SW 1271 (cell line): Measurements from ENCODE around the gene AKR1E2.
A peak's percentile ranks its signal among the peaks of the same experiment; 100 is the strongest.

Experiments used
- DNase-seq, 2 experiments: peaks; one replicate each; lab custom pipeline; 2025; lab: John Stamatoyannopoulos, UW

The AKR1E2 gene

DNA sequence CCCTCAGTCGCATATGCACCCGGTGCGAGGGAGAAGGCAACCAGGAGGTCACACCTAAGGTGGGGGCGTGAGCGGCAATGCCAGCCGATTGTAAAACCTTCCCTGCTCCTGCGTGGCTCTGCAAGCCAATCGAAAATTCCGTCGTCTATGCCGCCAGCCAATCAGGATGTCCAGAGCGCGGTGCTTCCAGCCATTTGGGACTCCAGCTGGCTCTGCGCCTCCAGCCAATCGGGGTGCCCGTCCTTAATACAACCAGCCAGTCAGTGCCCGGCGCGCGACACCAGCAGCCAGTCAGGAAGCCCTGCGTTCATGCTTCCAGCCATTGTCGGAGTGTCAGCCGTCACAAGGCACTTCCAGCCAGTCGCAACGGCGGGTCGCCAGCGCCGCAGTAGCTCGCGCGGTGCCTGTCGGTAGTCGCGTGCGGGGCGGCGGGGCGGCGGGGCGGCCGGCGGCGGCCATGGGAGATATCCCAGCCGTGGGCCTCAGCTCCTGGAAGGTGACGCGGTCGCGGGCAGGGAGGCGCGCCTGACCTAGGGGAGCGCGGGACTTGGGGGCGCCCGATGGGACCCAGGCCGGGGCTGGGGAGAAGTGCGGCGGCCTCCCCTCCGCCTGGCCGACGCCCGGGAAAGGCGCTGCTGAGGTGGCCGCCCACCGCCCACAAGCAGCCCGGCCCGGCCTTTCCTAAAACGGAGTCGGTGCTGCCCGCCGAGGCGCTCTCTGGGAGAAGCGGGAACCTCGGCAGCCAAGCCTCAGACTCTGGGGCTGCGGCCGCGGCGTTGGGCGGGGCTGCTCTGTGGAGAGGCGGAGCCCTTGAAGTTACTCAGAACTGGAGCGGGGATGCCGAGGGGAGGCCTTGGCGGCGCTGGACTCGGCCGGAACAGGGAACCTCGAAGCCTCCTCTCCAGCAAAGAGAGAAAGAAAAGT, at the start of gene AKR1E2:
TSS of gene AKR1E2 (plus strand) at position 340 of the 924 bp plus-strand sequence. CDS start at position 458, 118 bp downstream.
- DNase-seq: peak; percentile 58 to 84

DNA sequence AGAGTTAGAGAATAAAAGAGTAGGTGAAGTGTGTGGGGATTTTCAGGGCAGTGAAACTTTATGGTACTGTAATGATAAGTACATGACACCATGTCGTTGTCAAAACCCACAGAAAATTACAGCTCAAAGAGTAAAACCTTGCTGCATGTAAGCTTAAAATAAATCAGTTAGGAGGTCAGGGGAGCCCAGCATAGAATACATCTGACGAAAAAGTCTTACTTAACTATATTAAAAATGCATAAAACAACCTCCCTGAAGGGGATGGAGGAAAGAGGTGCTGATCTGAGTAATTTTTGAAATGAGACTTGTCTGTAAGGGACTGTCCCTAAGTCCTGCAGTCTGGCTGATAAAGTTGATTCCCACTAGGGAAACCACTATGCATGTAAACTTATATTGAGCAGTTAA, 49.8 kb upstream of the AKR1E2 start:
- DNase-seq: no peak

DNA sequence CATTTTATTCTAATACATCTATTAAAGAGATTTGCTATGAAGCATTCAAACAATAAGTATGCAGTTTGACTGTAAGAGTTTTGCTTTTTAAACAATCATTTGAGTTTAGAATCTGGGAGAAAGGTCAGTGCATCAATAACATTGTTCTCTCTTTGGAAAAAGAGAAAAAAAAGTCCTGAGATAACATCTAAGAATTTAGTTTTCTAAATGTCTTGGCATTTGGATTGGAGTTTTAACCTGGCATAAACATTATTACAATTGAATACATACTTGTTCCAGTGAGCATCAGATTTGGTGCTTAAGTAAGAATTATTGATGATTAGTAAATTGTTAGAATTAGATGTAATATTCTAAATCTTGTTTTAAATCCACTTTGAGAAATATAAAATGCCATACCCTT, 47.2 kb upstream of the AKR1E2 start:
- DNase-seq: no peak

DNA sequence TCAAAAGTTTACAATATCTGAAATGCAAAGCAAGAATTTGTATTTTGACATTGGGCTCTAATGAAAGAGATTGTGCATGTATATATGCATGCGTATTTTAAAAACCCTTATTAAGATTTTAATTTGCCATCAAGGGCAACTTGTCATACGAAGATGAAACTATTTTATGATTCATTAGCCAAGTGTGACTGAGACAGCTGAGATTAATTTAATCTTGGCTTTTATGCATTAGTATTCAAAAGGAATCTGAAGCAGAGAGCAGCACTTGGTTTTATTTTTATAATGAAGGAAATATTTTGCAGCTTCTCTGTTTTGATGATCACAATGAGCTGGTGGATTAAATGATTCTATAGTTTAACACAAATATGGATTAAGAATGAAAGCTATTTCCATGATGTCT, 45.9 kb upstream of the AKR1E2 start:
- no peak for DNase-seq

DNA sequence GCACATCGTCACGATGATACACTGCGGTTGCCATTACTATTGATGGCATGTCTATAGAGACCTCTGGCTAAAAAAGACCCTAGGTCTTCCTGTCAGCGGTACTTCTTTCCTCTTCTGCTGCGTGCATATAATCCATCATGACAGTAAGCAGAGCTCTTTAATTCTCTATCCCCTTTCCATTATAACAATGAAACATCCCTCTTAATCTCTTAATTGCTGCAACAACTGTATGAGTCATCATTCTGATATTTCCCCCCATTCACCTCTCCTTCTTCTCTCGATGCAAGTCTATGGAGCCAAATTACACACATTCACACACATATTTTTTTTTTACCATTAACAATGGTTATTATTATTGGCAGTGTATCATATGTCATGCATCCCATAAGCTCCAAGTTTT, 45.2 kb upstream of the AKR1E2 start:
- DNase-seq: peak in 1 of 2 experiments; percentile 5

DNA sequence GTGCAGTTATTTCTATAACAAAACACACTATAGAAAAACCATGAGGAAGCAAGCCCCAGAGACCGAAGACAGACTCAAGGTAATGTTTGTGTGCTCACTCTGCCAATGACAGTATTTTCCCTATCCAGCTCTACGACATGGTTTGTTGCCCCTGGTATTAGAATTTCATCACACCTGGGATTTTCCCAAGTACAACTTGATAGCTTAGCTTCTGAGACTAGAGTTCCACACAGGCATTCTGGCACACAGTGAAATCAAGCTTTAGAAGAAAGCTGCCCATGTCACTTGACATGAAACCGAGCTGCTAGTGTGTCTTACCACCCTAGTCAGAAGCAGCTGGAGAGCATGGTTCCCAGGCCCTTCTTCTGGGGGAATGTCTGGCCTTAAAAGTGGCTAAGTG, 44.1 kb upstream of the AKR1E2 start:
- DNase-seq: no peak

DNA sequence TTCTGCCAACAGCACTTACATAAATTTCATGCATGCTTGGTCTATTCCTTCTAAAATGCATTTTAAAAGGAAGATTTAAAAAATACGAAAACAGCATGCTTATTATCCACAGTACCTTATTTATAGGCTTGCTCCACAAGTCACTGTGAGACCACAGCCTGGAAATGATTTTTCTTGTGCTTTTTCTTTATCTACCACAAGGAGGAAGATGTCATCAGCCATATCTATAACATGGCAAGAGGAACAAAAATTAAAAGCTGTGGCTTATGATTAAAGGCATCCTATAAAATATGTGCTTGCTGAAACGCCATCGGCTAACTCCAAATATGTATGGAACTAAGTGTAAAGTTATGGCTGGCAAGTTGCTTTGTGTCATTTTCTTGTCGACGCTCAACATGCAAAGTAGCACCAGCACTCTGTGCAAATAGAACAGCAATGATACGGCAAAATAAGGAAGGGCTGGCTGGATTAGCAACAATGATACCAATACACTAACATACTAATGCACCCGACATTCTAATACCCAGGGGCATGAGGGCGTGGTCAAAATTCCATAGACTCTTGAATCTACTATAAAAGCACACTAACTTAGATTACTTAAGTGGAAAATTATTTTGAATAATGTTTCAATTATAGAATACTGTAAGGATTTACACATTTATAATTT, 41.2 kb upstream of the AKR1E2 start:
- no peak for DNase-seq

DNA sequence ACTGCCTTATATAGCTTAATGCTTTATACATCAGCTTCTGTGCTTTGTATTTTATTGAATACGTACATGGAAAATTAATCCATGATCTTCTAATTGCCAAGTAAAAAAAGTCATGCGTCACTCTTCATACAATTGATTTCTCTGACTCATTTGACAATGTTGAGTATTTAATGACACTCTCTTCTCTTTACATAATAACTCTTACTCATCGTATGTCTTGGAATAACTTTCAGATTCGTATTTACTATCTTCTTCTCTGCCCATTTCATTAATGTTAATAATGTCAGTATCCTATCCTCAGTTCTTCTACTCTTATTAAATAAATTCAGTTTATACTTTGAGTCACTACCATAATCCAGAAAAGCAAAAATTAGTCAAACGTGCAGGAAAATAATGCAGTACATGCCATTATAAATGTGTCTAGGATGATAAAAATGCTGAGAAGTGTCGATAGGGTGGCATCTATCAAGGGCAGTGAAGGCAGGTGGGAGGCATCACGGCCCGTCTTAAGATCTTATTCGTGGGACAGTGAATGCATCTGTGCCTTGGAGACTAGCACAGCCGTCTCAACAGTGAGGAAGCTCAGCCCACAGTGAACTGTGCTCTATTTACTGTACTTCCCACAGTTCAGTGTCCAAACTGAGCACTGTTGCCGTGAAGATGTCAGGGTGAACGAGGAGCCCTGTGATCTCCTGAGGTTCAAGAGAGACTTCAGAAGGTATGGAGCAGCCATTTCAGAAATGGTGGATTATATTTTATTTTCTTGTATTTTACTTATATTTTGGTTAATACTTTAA, 39.8 kb upstream of the AKR1E2 start:
- DNase-seq: no peak

DNA sequence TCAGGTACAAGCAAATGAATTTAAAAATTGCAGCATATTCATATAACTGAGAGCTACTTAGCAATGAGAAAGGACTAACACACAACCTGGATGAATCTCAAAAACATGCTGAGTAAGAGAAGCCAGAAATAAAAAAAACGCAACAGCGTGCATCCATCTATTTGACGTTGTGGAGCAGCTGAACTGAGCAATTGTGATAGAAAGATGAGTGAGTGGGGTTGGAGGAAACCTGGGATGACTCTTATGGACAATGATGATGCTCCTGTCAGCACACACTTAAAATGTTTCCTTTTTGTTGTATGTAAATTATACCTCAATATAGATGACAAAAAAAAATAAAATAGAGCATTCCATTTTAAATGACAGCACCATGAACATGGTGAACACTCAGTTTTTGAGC, 36.0 kb upstream of the AKR1E2 start:
- DNase-seq: no peak

DNA sequence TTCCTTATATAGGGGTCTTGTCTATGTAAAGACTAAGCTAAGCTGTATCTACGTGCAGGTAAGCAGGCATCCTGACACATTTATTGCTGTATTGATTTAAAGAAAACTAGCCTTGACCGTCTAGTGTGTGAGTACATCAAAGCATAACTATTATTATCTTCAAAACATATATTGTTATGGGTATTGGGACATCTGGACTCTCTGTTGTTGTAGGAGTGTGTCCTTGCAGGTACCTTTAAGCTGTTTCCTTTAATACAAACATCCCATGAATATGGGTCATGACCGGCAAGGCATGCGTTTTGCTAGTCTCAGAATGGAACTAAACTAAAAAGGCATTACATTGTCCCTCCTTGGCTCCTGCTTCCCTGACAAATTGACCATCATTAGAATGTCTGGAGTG, 35.1 kb upstream of the AKR1E2 start:
- DNase-seq: no peak

DNA sequence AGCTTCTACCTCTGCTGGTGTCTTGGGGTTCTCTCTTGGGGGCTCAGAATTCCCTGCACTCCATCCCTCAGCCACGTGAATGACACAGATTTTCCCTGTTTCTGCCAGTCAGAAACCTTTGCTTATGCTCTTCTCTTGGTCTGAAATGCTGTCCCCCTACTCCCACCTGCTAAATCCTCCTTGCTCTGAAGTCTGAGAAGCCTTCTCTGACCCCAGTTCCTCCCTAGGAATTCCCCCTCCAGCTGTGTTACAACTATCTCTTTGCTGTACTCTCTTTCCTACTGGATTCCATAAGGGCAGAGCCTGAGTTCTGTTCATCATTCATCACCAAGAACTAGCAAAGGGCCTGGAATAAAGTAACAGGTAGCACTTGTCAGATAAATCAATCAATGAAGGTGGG, 33.6 kb upstream of the AKR1E2 start:
- no peak for DNase-seq

DNA sequence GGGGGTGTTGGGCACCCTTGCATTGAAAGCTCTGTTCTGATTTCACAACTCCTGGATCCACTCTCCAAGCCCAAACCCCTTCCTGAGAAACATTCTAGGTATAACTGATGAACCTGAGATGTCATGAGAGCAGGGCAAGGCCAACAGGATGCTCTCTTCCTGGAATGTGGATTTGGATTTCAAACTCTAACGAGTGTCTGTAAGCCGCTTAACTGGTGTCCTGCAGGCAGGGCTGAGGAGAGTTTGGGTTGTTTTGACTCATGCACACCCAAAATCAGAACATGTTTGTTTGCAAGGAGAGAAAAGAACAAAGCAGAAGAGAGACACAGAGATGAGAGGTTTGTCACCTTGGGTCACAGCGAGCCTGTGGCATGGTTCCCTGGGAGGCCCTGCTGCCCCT, 24.6 kb upstream of the AKR1E2 start:
- DNase-seq: no peak

DNA sequence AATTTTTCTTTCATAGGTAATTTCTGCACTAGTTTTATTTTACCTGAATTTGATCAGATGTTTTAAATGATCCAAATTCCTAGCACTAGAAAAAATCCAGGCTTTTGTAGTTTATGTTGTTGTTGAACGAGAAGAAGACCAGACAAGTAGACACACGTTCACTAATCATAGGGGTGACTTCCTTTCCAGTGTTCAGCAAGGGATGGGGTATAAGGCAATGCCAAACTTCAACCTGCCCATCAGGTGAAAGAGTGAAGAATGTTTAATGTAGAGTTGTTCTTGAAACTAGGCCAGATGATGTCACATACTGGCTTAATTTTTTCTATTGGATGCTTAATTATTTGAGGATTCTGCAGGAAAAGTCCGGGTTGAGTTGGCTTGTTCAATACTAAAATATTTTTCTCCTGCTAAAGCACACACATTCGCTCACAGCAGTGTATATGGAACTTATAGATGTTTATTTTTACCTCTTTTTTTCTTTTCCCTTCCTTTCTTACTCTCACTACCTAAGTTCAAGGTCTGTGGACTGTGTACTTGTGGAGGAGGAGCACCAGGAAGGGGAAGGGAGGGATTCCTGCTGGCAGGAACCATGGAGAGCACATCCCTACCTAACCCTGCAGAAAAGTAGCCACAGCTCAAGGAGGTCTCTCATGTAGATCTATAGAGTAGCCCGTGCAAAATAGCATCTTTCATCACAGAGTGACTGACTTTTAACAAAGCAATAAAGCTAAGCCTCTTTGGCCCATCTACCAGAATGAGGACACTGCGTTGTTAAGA, 23.1 kb upstream of the AKR1E2 start:
- DNase-seq: no peak

DNA sequence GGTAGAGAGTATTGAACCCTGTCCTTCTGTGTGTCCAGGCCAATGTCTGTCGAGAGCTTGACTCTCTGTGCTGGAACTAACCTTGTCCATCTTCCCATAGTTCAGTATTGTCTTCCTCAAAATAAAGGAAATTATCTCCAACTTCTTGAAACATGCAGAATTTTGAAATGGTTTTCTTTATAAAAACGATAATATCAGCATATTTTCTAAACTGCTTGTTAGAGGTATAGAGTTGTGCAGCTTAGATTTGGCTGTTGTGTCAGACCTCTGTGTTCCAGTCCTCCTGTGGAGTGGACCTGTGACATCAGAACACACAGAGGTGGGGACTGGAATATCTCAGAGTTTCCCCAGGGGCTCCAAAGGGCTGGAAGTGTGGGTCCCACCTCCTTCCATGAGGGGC, 22.2 kb upstream of the AKR1E2 start:
- DNase-seq: no peak

DNA sequence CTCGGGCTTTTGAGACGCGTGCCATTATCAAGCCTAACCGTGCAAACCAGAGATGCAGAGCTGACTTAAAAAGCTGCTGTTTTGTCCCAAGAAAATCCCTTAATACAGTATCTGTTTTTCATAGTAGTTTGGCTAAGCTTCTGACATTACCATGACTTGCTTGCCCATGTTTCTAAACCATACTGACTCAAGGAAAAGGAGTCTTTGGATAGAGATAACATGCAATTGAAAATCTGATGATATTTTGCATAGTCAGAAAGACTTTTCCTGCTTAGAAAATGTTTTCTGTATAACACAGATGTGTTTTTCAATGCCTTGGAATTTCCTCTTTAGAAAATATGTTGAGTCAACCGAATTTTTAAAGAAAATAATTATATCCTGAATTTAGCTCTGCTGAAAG, 21.5 kb upstream of the AKR1E2 start:
- DNase-seq: no peak

DNA sequence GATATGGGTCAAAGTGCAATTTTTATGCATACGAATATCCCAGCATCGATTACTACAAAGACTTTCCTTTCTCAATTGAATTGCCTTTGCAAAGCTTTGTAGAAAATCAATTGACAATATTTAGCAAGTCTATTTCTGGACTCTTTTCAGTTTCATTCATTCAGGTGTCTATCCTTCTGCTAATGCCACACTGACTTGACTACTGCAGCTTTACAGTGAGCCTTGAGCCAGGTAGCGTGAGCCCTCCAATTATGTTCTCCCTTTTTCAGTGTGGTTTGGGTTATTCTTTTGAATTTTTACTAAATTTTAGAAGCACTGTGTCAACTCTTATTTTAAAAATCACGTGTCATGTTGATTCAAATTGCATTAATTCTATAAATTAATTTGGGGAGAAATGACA, 19.5 kb upstream of the AKR1E2 start:
- no peak for DNase-seq

DNA sequence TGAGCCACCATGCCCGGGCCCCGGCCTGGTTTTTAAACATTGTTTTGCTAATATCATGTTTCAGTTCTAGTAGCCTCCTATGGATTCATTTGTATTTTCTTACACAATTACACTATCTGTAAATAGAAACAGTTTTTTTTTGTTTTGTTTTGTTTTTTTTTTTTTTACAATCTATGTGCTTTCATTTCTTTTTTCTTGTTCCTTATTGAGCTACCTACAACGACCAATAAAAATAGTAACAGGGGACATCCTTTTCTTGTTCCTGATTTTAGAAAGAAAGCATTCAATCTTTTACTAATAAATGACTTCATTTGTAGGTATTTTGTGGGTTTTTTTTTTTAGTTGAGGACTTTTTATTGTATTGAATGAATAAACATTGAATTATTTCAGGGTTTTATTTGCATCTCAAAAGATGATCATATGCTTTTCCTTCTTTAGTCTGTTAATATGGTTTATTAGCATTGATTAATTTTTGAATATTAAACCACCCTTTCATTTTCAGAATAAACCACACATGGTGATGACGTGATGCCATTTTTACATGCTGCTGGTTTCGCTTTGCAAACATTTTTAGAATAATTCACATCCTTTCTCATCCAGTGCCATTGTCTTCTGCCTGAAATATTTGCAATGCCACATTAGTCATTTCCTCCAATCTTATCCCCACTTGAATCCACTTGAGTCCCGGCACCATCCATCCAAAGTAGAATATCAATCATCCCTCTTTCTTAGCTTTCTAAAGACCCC, 18.1 kb upstream of the AKR1E2 start:
- peak; percentile 48 to 79 for DNase-seq

DNA sequence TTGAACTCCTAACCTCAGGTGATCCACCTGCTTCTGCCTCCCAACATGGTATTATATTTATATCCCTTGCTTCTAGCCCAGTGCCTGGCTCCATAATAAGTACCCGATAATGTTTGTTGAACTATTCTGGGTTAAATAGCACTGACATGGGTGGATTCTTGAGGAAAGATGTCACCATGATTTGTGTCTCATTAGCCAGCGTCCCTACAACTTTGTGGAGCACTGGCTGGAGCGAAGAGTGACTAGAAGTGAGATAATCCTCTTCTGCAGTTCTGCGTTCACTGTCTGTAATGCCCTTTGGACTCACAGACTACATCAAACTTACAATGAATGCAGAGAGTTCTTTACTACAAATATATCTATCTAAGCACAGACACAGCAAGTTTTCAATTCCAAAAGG, 16.9 kb upstream of the AKR1E2 start:
- DNase-seq: no peak

DNA sequence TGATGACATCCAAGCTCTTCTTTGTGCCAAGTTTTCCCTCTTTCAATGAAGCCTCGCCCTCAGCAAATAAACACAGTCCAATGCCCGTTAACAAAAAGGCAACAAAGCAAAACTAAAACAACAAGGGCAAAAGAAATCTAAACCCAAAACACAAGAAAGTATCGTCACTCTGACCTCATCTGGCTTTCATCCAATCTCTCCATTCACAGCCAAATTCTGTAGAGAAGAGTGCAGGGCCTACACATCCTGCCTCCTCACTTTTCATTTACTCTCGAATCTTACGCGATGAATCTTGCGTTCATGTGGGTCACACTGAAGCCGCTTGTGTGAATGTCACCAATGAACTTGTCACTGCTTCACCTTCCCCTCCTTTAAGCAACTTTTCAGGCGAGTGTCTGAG, 15.9 kb upstream of the AKR1E2 start:
- DNase-seq: no peak

DNA sequence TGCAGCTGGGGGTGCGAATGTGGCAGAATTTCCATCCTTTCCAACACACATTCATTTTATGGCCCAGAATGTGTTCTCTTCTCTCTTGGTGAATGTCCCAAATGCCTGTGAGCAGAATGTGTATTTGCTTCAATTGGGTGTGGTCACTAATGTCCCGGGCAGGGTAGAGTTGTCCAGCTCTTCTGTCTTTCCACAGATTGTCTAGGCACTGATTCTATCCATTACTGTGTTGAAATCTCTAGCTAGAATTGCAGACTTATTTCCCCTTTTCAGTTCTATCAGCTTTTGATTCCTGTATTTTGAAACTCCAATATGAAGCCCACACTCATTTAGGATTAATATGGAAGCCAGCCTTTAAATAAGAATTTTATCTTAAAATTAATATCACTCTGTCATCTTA, 14.0 kb upstream of the AKR1E2 start:
- DNase-seq: no peak

DNA sequence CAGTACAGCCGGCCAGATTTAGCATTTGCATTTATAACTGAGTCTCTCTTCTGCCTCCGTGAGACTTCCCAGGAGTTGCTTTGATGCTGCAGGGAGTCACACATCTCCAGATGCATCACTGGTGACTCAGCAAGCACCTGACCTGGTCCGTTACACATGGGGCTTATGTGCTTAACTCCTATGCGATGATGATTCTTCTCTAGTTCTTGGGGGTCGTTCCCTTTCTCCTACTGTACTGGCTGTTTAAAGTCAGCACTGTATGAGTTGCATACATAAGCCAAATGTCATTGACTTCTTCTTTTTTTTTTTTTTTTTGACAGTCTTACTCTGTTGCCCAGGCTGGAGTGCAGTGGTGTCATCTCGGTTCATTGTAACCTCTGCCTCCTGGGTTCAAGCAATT, 13.0 kb upstream of the AKR1E2 start:
- DNase-seq: peak; percentile 18 to 47
